AG08396 (cell line): ENCODE data around the gene ALDH18A1.

ENCODE experiments used
- DNase-seq: peaks from one replicate; pipeline ENCODE4 v3.0.0; 2012; ENCODE audit warnings: low spot score, mixed read lengths

Gene ALDH18A1

DNA sequence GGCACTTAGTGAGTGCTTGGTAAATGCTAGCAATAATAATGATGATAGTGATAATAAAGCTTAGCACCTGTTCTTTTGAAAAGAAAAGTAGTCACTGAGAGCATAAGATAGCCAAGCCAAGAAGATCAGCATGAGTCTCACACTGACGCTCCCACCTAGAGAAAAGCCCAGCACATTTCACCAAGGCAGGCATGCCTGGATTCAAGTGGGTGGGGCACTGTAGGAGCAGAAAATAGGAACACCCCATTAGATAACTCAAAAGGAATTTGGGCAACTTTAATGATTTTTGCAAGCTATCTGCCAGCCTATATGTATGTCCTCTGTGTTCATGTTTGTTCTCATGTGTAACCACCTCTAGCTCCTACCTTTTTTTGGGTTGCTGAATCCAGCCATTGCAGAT is 77.2 kb downstream of the ALDH18A1 start:
- no peak for DNase-seq

- DNase-seq, result no peak
Measured at GRCh38 chr10:95578619-95579018, 77.9 kb downstream of the ALDH18A1 start.

DNA sequence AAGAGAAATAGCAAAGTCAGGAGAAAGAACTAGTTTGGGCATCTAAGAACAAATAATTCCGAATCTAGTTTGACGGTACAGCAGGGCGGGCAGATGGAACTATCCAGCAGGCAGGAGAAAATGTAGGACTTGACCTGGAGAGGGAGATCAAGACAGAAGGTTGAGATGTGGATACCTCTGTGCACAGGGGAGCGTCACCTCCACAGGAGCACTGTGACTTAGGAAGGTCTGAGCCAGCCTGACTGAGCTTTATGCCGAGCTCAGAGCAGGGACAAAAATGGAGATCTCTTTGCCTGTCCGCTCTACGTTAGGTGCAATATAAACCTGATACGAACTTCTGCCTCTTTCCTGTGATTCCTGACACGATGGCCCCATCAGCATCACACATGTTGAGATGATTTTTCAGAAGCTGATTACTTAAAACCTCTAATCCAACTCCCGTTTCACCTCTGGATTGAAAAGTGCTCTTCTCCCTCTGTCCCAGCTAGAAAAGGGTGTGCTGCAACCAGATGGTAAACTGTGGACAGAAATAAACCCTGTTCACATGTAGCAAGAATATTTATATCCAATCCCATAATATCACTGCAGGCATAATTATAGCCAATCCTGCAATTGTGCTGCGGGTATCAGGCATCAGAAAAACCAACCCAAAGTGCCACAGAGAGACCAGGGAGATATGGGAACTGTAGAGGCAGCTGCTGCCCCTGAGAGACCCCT is 81.7 kb downstream of the ALDH18A1 start:
- DNase-seq, result no peak

DNA sequence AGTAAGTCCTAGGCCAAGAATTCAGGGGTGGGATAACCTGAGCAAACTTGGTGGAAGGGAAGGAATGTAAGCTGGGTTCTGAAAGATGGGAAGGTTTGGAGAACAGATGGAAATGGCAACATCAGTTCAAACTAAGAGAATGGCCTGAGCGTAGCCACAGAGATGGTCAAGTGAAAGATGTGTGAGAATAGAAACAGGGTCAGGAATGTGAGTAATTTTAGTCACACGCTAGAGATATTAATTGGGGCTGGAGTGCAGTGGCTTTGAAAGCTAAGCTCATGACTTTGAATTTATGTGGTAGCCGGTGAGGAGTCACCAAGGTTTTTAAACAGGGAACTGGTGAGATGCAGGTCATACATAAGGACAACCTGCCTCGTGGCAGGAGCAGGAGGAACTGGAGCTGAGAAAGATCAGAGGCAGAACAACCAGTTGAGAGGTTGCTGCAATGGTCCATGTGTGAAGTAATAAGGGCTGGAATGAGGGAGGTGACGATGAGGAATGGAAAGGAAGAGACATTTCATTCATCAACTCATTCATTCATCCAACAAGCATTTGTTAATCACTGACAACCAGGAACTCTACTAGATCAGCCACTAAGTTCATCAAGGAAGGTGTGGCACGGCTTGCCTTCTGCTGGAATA is 82.4 kb downstream of the ALDH18A1 start:
- DNase-seq, result no peak

- DNase-seq, result no peak
Measured at GRCh38 chr10:95573527-95573926, 83.0 kb downstream of the ALDH18A1 start.

DNA sequence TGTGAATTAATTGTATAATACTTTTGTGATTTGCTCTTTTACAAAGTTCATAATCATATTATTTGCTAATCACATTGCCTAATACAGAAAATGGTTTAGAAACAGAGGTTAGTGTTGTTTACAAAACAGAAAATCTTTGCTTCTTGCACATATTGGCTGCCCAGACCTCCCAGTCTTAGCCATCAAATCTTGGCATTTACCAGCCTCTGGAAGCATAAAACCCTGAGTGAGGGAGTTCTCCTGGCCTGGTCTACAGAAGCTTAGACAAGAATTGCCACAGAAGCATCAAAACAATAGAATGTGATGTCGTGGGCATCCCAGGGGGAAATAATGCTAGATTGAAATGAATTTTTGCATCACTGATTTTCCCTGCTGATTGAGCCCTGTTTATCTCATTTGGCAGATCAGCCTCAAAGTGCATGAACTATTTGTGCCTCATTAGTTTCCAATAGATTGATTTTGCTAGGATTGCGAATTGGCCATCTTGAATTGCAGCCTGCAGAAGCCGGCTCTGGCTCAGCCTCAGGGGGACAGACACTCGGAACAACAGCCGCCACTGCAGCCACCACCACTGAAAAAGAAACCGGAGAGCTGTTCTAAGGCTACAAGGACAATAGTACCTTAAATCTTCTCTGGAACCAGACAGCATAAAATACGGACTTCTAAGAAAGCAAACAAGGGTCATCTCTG is 84.2 kb downstream of the ALDH18A1 start:
- DNase-seq, result no peak

GRCh38 chr10:95571390-95571789 is 85.1 kb downstream of the ALDH18A1 start:
- DNase-seq, result no peak

DNA sequence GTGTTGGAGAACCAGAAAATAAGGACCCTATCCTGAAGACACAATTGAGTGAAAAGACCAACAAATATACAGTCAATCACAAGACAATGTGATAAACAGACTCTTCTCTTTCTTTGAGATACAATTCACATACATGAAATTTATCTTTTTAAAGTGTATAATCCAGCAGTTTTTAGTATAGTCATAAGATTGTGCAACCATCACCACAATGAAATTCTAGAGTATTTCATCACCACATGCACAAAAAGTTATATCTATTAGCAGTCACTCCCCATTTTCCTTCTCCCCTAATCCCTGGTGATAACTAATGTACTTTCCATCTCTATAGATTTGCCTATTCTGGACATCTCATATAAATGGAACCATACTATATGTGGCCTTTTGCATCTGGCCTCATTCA is 87.1 kb downstream of the ALDH18A1 start:
- no peak for DNase-seq

GRCh38 chr10:95567903-95568630 is 88.4 kb downstream of the ALDH18A1 start:
- DNase-seq, result no peak

DNA sequence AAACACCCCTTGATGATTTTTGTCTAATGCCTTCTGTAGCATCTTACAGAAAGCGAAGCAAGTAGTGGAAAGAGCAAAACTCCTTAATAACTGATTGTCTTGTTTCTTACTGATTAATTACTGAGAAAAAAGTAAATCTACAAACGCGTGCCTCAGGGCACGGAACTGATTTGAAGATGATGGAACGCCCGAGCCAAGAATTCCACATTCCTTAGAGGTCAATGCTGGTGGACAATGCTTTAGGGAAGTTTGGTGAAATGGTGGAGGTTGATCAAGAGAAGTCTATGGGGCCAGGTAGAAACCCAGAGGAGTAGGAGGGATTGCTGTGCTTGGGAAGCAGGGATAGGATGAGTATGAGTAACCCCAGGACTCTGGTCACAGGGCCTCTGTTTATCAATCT is 90.4 kb downstream of the ALDH18A1 start:
- DNase-seq, result no peak

GRCh38 chr10:95565336-95565735 is 91.2 kb downstream of the ALDH18A1 start:
- no peak for DNase-seq

- no peak for DNase-seq
Measured at GRCh38 chr10:95564291-95564690, 92.2 kb downstream of the ALDH18A1 start.

DNA sequence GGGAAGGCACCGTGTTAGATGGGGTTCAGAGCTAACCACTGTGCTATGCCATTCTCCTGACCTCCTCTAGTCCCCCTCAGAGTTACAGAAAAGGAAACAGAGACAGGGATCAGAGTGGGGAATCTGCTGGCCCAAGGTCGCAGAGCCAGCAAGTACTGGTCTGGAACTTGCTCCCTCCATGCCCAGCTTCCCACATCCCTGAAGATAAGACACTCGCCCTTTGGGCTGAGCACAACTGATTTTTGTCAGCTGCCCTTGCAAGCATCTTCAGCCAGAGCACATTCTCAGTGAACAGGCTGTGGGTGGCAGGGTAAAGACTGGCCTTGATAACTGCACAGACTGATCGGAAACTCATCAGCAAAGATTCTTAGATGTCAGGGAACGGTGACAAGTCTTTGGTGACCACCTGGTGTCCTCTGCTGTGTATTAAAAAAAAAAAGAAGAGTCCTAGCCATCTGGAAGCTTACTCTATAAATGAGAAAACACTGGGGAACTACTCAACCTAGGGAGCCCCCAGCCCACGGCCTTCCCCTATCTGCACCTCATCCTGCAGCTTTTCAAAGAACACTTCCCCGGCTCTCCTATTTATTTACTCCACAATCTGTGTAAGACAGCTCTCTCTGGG is 94.1 kb downstream of the ALDH18A1 start:
- DNase-seq, result no peak

GRCh38 chr10:95561864-95562177 is 94.7 kb downstream of the ALDH18A1 start:
- DNase-seq, result no peak

GRCh38 chr10:95561177-95561863 is 95.2 kb downstream of the ALDH18A1 start, which contains the start of gene SORBS1:
SORBS1 (minus strand) TSS chr10:95561371; CDS start chr10:95441135, 120,236 bp downstream.
- peak; percentile 99 for DNase-seq

GRCh38 chr10:95560278-95561176 is 96.0 kb downstream of the ALDH18A1 start:
- peak; percentile 52 for DNase-seq

- DNase-seq, result no peak
Measured at GRCh38 chr10:95559896-95560277, 96.6 kb downstream of the ALDH18A1 start.

GRCh38 chr10:95559471-95559870 is 97.0 kb downstream of the ALDH18A1 start:
- DNase-seq, result no peak

GRCh38 chr10:95558593-95559320 is 97.8 kb downstream of the ALDH18A1 start:
- no peak for DNase-seq
